ENCODE measurements around the gene OSBPL5.

DNA sequence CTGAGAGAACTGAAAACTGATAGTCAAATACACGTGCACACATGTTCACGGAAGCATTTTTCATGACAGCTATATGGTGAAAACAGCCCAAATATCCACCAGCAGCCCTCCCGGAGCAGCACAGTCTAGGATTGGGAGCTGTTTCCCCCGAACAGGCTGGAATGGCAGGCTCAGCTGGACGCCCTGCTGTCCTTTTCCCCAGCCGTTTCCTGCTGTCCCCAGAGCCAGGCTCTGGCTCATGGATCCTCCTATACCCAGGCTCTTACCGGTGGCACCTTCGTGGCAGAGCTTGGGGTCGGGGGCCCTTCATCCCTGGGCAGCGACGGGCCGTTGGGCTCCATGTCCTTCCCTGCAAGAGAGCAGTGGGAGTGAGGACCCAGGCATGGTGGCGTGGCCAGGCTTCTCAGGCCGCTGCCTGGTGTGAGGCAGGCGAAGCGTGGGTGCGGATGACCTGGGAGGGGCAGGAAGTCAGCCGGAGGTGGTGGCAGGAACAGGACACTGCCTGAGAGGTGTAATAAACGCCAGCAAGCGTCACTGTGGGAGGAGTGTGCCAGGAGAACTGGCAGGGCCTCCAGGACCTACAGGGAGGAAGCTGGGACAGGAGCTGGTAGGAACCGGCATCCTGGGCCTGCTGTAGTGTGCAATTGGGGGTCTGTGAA lies 38.8 kb downstream of the OSBPL5 start:
- TF ChIP-seq ZNF274 (IDR thresholded peaks at IDR 0.05; ENCODE audit: low read depth, low read length) (no peak), YY1 (IDR thresholded peaks at IDR 0.05; ENCODE audit: insufficient read depth, insufficient read length) (no peak)
